GM04504 (cell line): ENCODE data around the gene GDPD3.
A peak's percentile ranks its signal among the peaks of the same experiment; 100 is the strongest.

Source experiments
- DNase-seq: peaks from one replicate; pipeline ENCODE4 v3.0.0-alpha.2; 2012; ENCODE audit warnings: low read depth

Gene GDPD3

GRCh38 chr16:30078744-30079143 is 34.6 kb downstream of the GDPD3 start:
- DNase-seq = no peak

DNA sequence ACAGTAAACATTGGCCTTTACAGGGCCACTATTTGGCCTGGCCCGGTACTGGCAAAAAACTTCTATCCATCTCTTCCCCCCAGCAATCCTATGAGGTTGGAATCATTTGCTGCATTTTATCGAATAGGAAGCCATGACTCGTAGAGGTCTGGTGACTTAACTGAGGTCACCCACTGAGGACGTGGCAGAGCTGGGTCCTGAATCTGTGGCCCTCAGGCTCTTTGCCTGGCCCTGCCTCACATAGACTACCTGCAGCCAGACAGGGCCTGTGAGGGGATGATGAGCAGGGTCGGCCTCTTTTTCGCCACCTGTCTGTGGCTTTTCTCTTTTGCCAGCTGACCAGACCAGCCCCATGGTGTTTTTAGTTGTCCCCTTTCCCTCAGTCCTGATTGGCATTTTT is 35.7 kb downstream of the GDPD3 start:
- DNase-seq = no peak

GRCh38 chr16:30076276-30076791 is 37.0 kb downstream of the GDPD3 start:
- no peak for DNase-seq

- DNase-seq = peak; percentile 73
These were observed 37.6 kb downstream of the GDPD3 start, which contains the start of gene PPP4C for GRCh38 chr16:30075503-30076275. PPP4C (plus strand) TSS chr16:30075994; CDS start chr16:30076378, 384 bp downstream.

- DNase-seq = no peak
These were observed 42.8 kb downstream of the GDPD3 start for GRCh38 chr16:30070490-30070889.

- no peak for DNase-seq
These were observed 43.5 kb downstream of the GDPD3 start for GRCh38 chr16:30069611-30070462.

- DNase-seq = no peak
These were observed 44.4 kb downstream of the GDPD3 start for GRCh38 chr16:30068750-30069610.

DNA sequence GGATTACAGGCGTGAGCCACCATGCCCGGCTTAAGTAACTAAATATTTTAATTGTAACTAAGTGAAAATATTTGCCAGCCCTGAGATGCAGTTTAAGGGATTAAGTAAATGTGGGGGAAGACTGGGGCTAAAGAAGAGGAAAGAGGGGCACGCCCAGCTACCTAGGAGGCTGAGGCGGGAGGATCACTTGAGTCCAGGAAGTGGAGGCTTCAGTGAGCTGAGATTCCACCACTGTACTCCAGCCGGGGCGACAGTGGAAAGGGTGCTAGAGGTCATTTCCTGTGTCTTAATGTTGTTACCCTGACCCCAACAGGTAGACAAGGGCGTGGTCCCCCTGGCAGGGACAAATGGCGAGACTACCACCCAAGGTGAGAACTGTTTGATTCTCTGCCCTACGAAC is 45.0 kb downstream of the GDPD3 start:
- no peak for DNase-seq

GRCh38 chr16:30067584-30067916 is 45.8 kb downstream of the GDPD3 start:
- no peak for DNase-seq

GRCh38 chr16:30066761-30067583 is 46.4 kb downstream of the GDPD3 start:
- no peak for DNase-seq

GRCh38 chr16:30065943-30066760 is 47.2 kb downstream of the GDPD3 start:
- DNase-seq = no peak

- DNase-seq = peak; percentile 98
These were observed 48.0 kb downstream of the GDPD3 start, which contains the start of gene ALDOA for GRCh38 chr16:30065102-30065942. ALDOA (plus strand) TSS chr16:30065760; CDS start chr16:30066898, 1,138 bp downstream.

DNA sequence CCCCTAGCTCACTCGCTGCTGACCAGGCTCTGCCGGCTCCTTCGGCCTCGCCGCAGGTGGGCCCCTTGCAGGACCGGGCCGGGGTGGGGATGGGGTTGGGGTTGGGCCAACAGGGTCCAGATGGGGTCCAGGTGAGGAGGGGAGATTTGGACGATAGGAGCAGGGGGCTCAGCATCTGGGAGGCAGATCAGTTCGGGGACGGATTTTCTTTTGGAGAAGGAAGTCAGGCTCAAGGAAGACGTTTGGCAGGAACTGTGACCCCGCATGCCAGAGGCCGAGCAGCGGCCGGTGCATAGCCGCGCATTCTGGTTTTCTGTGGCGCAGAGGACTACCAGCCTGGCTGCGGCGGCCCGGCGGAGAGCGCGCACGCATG is 48.6 kb downstream of the GDPD3 start:
- DNase-seq = no peak

DNA sequence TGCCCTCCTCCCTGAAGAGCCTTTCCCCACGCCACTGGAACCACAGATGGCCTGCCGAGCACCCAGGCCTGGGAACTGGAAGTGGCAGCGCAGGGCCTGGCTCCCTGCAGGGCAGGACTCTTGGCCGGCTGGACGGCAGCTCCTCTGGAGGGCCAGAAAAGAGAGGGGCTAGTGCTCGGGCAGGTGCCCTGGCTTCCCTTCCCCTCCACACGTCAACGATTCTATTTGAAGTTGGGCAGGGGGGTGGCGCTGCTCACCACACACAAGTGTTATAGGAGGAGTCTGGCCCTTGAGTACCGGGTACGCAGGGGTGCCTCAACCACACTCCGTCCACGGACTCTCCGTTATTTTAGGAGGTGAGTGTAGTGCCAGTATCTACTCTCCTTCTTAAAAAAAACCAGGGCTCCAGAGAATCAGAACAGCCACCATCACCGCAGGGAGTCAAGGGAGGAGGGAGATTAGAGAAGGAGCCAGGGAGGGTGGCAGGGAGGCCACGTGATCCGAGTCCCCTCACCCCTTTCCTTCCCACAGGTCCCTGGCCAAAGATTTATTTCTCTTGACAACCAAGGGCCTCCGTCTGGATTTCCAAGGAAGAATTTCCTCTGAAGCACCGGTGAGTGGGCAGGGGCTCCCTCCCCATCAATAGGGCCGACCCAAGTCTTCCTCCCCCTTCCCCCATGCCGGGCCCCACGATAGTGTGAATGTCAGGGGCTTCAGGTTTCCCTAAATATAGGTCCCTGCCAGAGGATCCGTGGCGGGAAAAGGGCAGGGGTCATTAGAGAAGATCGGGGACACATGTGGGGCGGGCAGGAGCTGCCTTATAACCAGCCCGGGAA is 49.2 kb downstream of the GDPD3 start:
- DNase-seq = no peak

DNA sequence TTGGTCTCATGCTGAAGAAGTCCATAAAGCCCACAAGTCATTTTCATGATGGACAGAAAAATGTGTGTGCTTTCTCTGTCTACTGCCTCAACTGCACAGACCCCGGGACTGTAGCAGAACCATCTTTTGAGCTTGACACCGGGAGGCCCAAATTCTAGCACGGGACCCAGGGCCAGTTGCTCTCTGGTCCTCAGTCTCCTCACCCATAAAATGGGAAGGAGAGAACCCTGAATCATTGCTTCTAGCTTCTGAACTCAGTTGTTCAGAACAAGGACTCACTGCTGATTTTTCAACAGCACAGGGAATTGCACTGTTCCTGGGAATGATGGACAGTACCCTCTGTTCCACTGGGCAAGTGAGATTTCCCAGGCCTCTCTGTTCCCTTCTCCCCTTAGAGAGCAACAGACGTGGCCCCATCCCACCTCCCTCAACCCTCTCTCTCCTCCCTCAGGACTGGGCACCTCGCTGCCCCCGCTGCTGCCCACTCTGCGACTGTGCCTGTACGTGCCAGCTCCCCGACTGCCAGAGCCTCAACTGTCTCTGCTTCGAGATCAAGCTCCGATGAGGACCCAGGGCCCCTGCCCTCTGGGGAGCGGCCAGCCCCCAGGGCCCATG is 50.0 kb downstream of the GDPD3 start:
- DNase-seq = no peak

DNA sequence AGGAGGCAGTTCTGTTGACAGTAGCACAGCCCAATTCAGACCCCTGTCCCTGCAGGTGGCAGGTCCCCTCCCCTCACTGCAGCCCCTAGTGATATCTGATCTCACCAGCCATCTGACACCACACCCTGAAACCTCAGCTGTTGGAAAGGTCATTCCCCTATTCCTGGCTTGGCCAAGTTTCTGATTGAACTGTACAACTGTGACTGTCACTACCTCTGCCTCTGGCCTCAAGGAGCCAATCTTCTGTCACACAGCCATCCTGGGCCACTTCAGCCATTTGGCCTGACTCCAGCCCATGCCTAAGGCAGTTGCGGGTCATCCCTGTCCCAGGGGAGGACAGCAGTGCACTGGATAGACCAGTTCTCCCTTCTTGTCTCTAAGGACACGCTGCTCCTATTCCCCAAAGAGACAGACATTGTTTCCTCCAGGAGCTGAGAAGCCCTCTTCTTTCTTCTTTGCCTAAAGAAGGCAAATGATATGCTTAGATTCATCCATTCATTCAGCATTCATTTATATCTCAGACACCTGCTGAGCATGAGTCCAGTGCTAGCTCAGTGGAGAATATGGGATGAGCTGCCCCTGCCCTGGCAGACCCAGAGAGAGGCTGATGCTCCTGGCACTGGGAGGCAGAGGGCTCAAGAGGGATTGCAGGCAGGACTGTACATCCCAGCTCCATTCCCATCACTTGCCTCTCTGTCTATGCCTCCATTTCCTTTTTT is 52.3 kb downstream of the GDPD3 start:
- DNase-seq = no peak

DNA sequence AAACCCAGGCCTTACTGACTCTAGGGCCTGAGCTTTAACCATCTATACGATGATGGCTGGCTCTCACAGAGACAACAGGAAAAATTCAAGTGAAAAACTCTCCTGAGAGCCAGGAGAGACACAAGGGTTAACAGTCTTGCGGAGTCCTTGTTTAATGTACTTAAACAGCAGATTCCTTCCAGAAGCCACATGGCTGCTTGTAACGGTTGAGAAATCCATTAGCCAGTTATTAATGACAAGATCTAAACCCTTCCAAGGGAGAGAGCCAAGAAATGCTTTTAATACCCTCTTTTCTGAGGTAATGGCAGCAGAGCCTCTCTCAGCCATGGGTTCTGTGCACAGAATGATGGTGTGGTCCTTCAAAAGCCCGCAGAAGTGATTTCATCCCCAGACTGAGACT is 53.0 kb downstream of the GDPD3 start:
- DNase-seq = no peak
